CD4-positive, alpha-beta T cell treated with Interleukin-1 beta for 1 hour (primary cell): ENCODE measurements around the gene RNF5.
A peak's percentile ranks its signal among the peaks of the same experiment; 100 is the strongest.

Experiments
- DNase-seq, 2 donors: peaks; one replicate each; pipeline ENCODE4 v3.0.0-alpha.2; 2020 to 2022

The RNF5 gene

DNA sequence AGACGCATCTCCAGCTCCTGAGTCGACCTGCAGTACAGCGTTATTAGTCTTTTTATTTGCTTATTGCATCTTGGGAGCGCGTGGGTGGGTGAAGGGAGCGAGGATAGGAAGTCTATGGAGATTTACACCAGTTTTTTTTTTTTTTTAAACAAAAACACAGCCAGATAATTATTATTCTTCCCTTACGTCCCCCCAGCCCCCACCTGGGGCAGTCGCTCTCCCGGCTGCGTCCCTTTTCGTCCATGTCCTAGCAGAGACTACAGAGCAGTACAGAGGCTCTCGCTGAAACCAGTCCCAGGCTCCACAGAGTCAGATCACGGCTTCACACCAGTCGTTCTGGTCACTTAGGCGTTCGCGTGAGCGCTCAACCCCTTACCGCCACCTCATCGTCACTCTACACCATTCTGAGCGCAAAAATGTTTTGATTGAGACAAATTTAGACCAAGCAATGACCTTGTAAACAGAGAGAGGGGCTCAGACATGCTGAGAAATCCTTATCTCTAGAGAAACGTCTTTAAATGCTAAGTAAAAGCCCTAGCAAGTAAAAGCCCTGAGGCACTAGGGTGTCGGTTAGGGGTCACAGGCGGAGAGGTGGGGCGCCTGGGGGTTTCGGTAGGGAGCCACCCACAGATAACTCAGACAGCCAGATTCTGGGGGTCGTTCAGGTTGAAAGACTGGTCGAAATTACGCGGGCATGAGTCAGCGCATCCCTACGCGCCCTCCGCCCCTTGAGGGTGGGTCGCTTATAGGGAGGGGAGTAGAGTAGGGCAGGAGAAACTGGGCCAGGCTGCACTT is 25.2 kb upstream of the RNF5 start:
- no peak for DNase-seq

DNA sequence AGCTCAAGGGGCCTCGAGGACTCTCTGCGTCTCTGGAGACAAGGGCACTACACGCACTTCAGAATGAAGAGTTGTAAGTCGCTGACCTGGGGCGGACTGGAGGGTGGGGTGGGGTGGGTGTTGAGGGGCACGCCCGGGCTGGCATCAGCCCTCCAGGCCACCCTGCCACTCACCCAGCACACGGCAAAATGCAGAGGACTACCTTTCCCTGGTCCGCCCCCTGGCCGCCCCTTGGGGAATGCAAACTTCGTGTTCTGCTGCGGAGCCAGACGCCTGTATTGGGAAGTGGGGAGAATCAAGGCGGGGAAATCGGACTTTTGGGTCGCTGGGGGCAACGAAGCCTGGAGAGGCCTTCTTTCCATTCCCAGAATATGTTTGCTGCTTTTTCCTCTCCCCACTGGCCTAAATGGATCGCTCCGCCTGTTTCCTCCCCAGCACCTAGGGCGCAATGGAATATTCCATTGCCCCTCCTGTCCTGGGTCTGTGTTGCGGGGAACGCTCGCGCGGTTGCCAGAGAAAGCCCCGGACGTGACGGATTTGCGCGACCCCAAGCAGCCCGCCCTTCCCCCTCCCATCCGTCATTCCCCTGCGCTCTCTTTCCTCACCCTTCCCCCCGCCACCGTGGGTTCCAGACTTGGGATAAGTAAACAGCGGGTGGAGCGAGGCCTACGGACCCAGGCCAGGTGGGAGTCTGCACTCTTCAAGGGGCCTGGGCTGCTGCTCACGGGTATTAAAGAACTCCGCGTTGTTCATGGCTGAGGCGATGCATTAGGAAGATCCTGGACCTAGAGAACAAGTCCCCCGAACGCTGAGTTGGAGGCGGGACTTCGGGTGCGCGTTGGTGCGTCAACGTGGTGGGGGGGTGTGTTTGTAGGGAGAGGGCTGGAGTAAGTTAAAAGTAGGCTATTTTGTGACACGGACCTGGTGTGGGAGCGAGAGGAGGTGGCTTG is 24.4 kb upstream of the RNF5 start, which contains the start of gene PPT2:
PPT2 (plus strand) TSS at position 578 of the 950 bp plus-strand sequence. CDS start 454 bp downstream, outside the sequence.
- peak; percentile 80 to 81 for DNase-seq

GRCh38 chr6:32154514-32155161 is 23.6 kb upstream of the RNF5 start:
- DNase-seq: peak; percentile 75 to 76

DNA sequence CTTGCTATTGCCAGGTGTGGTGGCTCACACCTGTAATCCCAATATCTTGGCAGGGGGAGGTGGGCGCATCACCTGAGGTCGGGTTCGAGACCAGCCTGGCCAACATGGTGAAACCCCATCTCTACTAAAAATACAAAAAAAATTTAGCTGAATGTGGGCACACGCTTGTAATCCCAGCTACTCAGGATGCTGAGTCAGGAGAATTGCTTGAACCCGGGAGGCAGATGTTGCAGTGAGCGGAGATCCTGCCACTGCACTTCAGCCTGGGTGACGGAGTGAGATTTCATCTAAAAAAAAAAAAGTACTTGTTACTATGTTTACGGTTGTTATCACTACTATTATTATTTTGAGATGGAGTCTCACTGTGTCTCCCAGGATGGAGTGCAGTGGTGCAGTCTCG is 21.3 kb upstream of the RNF5 start:
- DNase-seq: no peak

DNA sequence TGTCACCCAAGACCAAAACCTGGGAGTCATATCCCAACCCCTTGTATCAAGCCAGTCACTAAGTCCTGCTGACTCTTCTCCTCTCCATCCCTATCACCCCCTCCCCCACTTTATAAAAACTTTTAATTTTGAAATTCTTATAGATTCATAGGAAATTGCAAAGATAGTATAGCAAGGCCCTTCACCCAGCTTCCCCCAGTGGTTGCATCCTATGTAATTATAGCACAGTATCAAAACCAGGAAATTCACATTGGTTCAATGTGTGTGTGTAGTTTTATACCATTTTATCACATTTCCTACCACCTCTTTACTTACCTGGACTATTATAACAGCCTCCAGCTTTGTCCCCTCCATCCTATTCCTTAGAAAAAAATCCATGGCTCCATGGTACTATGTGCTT is 20.2 kb upstream of the RNF5 start:
- DNase-seq: no peak

GRCh38 chr6:32163559-32164258 is 14.5 kb upstream of the RNF5 start:
- DNase-seq: no peak

DNA sequence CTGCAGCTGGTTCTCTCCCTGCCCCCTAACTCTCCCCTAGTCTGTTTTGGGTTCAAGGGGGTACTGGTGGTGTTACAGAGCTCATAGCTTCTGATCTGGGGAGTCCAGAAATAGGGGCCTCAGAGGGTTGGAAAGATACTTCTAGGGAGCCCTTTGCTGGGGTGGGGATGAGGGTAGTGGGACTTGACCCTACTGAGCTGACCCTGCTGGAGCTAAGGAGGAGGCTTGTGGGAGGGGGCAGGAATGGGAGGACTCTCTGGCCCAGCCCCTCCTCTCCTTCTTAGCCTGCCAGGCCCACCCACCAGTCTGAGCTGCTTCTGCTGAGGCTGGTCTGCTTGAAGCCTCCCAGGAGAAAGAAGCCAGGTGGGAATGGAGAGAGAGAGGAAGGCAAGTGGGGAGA is 13.9 kb upstream of the RNF5 start, which contains the start of gene EGFL8:
EGFL8 (plus strand) TSS at position 301 of the 400 bp plus-strand sequence. CDS start 1,571 bp downstream, outside the sequence.
- DNase-seq: no peak

DNA sequence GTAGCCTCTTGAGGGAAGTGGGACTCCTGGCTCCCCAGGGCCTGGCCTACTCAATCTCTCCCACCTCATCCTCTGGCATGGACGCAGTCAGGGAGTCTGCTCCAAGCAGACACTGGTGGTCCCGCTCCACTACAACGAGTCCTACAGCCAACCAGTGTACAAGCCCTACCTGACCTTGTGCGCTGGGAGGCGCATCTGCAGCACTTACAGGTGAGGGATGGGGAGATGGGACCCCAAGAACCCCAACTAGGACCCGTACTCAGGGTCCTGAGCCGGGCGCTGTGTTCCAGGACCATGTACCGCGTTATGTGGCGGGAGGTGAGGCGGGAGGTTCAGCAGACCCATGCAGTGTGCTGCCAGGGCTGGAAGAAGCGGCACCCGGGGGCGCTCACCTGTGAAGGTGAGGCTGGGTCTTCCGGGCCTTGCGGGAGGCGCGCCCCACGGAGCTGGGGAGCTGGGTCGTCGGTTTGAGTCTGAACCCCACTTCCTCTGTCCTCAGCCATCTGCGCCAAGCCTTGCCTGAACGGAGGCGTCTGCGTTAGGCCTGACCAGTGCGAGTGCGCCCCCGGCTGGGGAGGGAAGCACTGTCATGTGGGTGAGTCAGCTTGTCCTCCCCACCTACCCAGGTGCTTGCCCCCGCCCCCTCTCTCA is 11.7 kb upstream of the RNF5 start:
- DNase-seq: no peak

DNA sequence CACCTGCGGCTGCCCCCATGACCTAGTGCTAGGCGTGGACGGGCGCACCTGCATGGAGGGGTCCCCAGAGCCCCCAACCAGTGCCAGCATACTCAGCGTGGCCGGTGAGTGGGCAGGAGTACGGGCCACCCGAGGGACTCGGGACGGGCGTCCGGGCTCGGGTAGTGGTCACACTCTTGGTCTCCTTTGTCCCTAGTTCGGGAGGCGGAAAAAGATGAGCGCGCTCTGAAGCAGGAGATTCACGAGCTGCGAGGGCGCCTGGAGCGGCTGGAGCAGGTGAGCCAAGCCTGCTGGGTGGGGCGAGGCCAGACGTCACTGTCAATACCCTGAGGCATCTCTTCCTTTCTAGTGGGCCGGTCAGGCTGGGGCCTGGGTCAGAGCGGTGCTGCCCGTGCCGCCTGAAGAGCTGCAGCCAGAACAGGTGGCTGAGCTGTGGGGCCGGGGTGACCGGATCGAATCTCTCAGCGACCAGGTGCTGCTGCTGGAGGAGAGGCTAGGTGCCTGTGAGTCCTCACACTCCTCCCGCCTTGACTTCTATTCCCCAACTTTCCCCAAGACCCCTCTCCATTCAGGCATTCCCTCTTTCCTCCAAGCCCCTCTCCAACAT is 10.9 kb upstream of the RNF5 start:
- no peak for DNase-seq

DNA sequence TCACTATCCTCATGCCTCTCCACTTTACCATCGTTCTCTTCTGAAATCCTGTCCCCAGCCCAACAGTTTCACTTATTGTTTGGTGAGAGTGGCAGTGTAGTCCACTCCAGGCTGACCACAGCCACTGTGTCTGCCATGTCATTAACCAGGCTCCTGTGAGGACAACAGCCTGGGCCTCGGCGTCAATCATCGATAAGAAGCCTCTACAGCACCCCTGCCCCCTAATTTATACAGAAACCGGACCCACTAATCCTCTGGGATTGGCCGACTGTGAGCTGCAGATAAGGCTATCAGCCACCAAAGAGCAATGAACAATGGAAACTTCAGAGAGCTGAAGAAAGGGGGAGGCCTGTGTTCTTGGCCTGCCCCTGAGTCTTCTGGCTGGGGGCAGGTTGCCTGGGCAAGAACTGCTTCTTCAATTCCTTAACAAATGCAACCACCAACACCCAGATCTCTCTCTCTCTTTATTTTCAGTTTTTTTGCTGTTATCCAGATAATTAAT is 10.4 kb upstream of the RNF5 start:
- no peak for DNase-seq

DNA sequence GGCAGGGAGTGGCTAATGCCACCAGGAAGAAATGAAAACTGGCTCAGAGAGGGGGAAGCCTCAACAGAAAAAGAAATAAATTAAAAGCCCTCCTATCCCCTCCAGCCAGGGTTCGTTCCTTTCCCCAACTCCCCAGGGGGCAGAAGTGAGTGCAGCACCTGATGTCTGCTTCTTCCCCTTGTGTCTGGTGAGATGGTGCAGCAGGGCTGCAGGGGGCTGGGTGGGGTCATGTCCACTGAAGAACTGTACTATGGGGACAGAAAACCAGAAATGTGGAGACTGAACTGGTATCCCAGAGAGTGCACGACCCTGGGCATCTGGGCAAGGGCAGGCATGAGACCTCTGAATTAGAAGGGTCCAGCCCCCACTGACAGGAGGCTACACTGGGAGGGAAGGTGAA is 9.9 kb upstream of the RNF5 start:
- no peak for DNase-seq

GRCh38 chr6:32168807-32169591 is 9.2 kb upstream of the RNF5 start:
- no peak for DNase-seq

DNA sequence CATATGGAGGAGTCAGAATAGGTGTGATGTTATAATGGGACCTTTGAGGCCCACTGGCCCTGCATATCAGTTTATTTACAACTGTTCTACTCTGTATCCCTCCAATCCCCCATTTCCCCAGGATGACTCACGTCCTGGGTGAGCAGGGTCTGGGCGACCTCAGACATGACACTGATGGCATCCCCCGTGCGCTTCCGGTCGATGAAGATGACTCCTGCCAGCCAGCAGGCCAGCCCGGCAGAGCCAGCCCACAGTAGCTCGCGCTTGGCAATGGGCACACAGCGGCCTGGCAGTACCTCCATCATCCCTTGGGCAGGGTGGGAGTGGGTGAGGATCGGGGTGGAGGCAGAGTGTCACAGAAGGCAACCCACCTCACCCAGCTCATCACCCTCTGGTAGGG is 7.9 kb upstream of the RNF5 start:
- DNase-seq: no peak

DNA sequence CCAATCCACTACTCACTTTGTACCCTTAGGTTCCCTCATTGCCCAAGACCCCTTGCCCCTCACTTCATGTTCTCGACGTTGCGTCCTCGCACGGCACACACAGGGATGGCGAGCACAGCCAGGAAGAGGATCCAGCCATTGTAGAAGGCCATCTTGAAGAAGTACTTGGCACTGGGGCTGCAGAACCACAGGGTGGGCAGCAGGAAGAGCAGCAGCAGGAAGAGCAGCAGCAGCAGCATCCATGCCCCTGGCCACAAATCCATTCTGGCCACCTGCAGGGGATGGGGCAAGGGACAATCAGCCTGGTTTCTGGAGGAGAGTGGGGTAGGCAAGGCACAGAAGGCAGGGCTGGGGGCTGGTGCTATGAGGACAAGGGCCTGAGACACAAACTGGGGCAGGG is 7.0 kb upstream of the RNF5 start:
- no peak for DNase-seq

- no peak for DNase-seq
These were observed 5.0 kb upstream of the RNF5 start for GRCh38 chr6:32173051-32173727.

DNA sequence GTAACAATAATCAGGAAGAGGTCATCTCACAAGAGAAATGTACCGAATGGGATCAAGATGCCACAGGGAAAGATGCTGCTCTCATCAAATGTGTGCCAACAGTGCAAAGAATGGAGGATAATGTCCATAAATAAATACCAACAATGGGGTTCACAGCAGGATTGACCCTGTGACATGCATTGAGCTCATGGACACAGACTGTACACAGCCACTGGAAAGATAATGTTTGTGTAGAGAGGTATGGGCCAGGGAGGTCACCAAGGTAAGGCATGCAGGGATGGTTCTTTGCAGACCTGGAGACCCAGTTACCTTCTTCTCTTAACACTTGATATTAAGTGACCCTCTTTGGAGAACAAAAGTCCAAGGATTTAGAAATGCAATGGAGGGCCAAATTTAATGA is 3.8 kb upstream of the RNF5 start:
- DNase-seq: no peak

- no peak for DNase-seq
These were observed 2.9 kb upstream of the RNF5 start for GRCh38 chr6:32175322-32175710.

- peak; percentile 96 for DNase-seq
These were observed 2.3 kb upstream of the RNF5 start, which contains the start of gene AGPAT1 for GRCh38 chr6:32175711-32176475. Gene AGPAT1 (minus strand): TSS chr6:32176084. CDS start chr6:32171496, 4,588 bp downstream.
